Stimulated activated naive CD4-positive, alpha-beta T cell treated with Interleukin-2 at 50 U/mL for 16 hours (primary cell): Measurements from ENCODE around the gene VIPAS39.
A peak's percentile ranks its signal among the peaks of the same experiment; 100 is the strongest.

ENCODE experiments used
- DNase-seq: peaks from one replicate; lab custom pipeline; 2025; lab: John Stamatoyannopoulos, UW

The VIPAS39 gene

GRCh38 chr14:77457522-77458248 is at the start of gene VIPAS39, which contains the start of gene AHSA1:
Gene VIPAS39, minus strand, starts transcription at chr14:77457601. Its CDS starts 3,499 bp downstream, at chr14:77454102.
Gene AHSA1, plus strand, starts transcription at chr14:77458093. Its CDS starts 97 bp downstream, at chr14:77458190.
- DNase-seq: peak; percentile 95

GRCh38 chr14:77505031-77505430 is 47.6 kb upstream of the VIPAS39 start:
- no peak for DNase-seq

- no peak for DNase-seq
Measured at GRCh38 chr14:77503138-77503537, 45.7 kb upstream of the VIPAS39 start.

- no peak for DNase-seq
Measured at GRCh38 chr14:77502109-77502782, 44.8 kb upstream of the VIPAS39 start.

- no peak for DNase-seq
Measured at GRCh38 chr14:77498984-77499527, 41.7 kb upstream of the VIPAS39 start.

- DNase-seq: peak; percentile 31
Measured at GRCh38 chr14:77498120-77498979, 40.9 kb upstream of the VIPAS39 start, which contains the start of gene ISM2. Gene ISM2, minus strand, starts transcription at chr14:77498816. Its CDS starts 23 bp downstream, at chr14:77498793.

GRCh38 chr14:77495334-77495733 is 37.9 kb upstream of the VIPAS39 start:
- no peak for DNase-seq

GRCh38 chr14:77491056-77491455 is 33.7 kb upstream of the VIPAS39 start:
- DNase-seq: no peak

GRCh38 chr14:77490347-77490986 is 33.1 kb upstream of the VIPAS39 start:
- no peak for DNase-seq

GRCh38 chr14:77489041-77489440 is 31.6 kb upstream of the VIPAS39 start:
- no peak for DNase-seq

GRCh38 chr14:77488558-77488957 is 31.2 kb upstream of the VIPAS39 start:
- no peak for DNase-seq

GRCh38 chr14:77485901-77486678 is 28.7 kb upstream of the VIPAS39 start:
- DNase-seq: no peak

GRCh38 chr14:77485256-77485655 is 27.9 kb upstream of the VIPAS39 start:
- no peak for DNase-seq

- no peak for DNase-seq
Measured at GRCh38 chr14:77482422-77482821, 25.0 kb upstream of the VIPAS39 start.

GRCh38 chr14:77478796-77479195 is 21.4 kb upstream of the VIPAS39 start:
- DNase-seq: no peak

- no peak for DNase-seq
Measured at GRCh38 chr14:77478029-77478428, 20.6 kb upstream of the VIPAS39 start.

GRCh38 chr14:77475432-77476115 is 18.2 kb upstream of the VIPAS39 start:
- no peak for DNase-seq

- DNase-seq: no peak
Measured at GRCh38 chr14:77474479-77475177, 17.2 kb upstream of the VIPAS39 start.

GRCh38 chr14:77473921-77474320 is 16.5 kb upstream of the VIPAS39 start:
- no peak for DNase-seq
